ENCODE data around the gene BAIAP2L2. TPM values are rescaled to one million over a fixed set of nuclear protein-coding genes. Genes with fewer than 3 reads are reported as not detected.
A peak's percentile ranks its signal among the peaks of the same experiment; 100 is the strongest.

BAIAP2L2 gene
- polyA plus RNA-seq, 2 donors = 2.6 to 34.5 TPM

GRCh38 chr22:38097557-38098409 lies 12.7 kb downstream of the BAIAP2L2 start:
- Histone ChIP-seq H3K27ac (ENCODE audit: low read depth in 2 of 2, low read length in 1 of 2) (no peak overlapping the region), H3K4me3 (ENCODE audit: low read depth in 1 of 2, low read length in 2 of 2) (no peak overlapping the region), H3K4me1 (ENCODE audit: control insufficient read depth in 2 of 2, insufficient read depth in 2 of 2, low read length in 1 of 2) (no peaks in the 10 kb centered on the region), H3K27me3 (ENCODE audit: control insufficient read depth in 1 of 2, insufficient read depth in 2 of 2, low read length in 2 of 2) (no peaks in the 10 kb centered on the region), H3K9me3 (ENCODE audit: control insufficient read depth in 2 of 2, insufficient read depth in 1 of 2, low read depth in 1 of 2, low read length in 1 of 2) (no peaks in the 10 kb centered on the region), H3K36me3 (ENCODE audit: control insufficient read depth in 2 of 2, insufficient read depth in 2 of 2, low read length in 1 of 2) (no peaks in the 10 kb centered on the region)
- 59 to 65% methylated on average over 28 to 30 of the region's 32 CpGs for WGBS, 2 donors

- Histone ChIP-seq H3K4me1 (ENCODE audit: control insufficient read depth in 2 of 2, insufficient read depth in 2 of 2, low read length in 1 of 2) (no peaks in the 10 kb centered on the region), H3K27ac (ENCODE audit: low read depth in 2 of 2, low read length in 1 of 2) (no peak overlapping the region), H3K27me3 (ENCODE audit: control insufficient read depth in 1 of 2, insufficient read depth in 2 of 2, low read length in 2 of 2) (no peaks in the 10 kb centered on the region), H3K4me3 (ENCODE audit: low read depth in 1 of 2, low read length in 2 of 2) (no peak overlapping the region), H3K9me3 (ENCODE audit: control insufficient read depth in 2 of 2, insufficient read depth in 1 of 2, low read depth in 1 of 2, low read length in 1 of 2) (no peaks in the 10 kb centered on the region), H3K36me3 (ENCODE audit: control insufficient read depth in 2 of 2, insufficient read depth in 2 of 2, low read length in 1 of 2) (no peaks in the 10 kb centered on the region)
- 90 to 96% methylated on average over 12 to 15 of the region's 15 CpGs for WGBS, 2 donors
These were observed 13.4 kb downstream of the BAIAP2L2 start for GRCh38 chr22:38097058-38097457.

GRCh38 chr22:38089474-38089851 lies 21.0 kb downstream of the BAIAP2L2 start:
- Histone ChIP-seq H3K4me3 (ENCODE audit: low read depth in 1 of 2, low read length in 2 of 2) (peak overlapping the region; percentile 8 to 40), H3K36me3 (ENCODE audit: control insufficient read depth in 2 of 2, insufficient read depth in 2 of 2, low read length in 1 of 2) (peaks cover 0 to 3% of the 10 kb centered on the region in 2 donors), H3K9me3 (ENCODE audit: control insufficient read depth in 2 of 2, insufficient read depth in 1 of 2, low read depth in 1 of 2, low read length in 1 of 2) (no peaks in the 10 kb centered on the region), H3K4me1 (ENCODE audit: control insufficient read depth in 2 of 2, insufficient read depth in 2 of 2, low read length in 1 of 2) (peaks cover 3 to 10% of the 10 kb centered on the region in 2 donors), H3K27me3 (ENCODE audit: control insufficient read depth in 1 of 2, insufficient read depth in 2 of 2, low read length in 2 of 2) (no peaks in the 10 kb centered on the region), H3K27ac (ENCODE audit: low read depth in 2 of 2, low read length in 1 of 2) (no peak overlapping the region)
- WGBS, 2 donors = 21 to 36% methylated on average over 33 to 34 of the region's 34 CpGs

- peaks cover 3 to 10% of the 10 kb centered on the region in 2 donors for H3K4me1 ChIP-seq (ENCODE audit: control insufficient read depth in 2 of 2, insufficient read depth in 2 of 2, low read length in 1 of 2)
- peaks cover 0 to 3% of the 10 kb centered on the region in 2 donors for H3K36me3 ChIP-seq (ENCODE audit: control insufficient read depth in 2 of 2, insufficient read depth in 2 of 2, low read length in 1 of 2)
- H3K27ac ChIP-seq (ENCODE audit: low read depth in 2 of 2, low read length in 1 of 2) = no peak overlapping the region
- 17 to 25% methylated on average over 59 to 85 of the region's 85 CpGs for WGBS, 2 donors
- H3K4me3 ChIP-seq (ENCODE audit: low read depth in 1 of 2, low read length in 2 of 2) = peak overlapping the region; percentile 40
- H3K27me3 ChIP-seq (ENCODE audit: control insufficient read depth in 1 of 2, insufficient read depth in 2 of 2, low read length in 2 of 2) = no peaks in the 10 kb centered on the region
- H3K9me3 ChIP-seq (ENCODE audit: control insufficient read depth in 2 of 2, insufficient read depth in 1 of 2, low read depth in 1 of 2, low read length in 1 of 2) = no peaks in the 10 kb centered on the region
These were observed 21.6 kb downstream of the BAIAP2L2 start for GRCh38 chr22:38088629-38089473.

GRCh38 chr22:38087855-38088254 lies 22.6 kb downstream of the BAIAP2L2 start:
- peaks cover 3 to 10% of the 10 kb centered on the region in 2 donors for H3K4me1 ChIP-seq (ENCODE audit: control insufficient read depth in 2 of 2, insufficient read depth in 2 of 2, low read length in 1 of 2)
- 92 to 93% methylated on average over 12 of the region's 12 CpGs for WGBS, 2 donors
- peak overlapping the region in 1 of 2 donors; percentile 40 for H3K4me3 ChIP-seq (ENCODE audit: low read depth in 1 of 2, low read length in 2 of 2)
- no peak overlapping the region for H3K27ac ChIP-seq (ENCODE audit: low read depth in 2 of 2, low read length in 1 of 2)
- H3K9me3 ChIP-seq (ENCODE audit: control insufficient read depth in 2 of 2, insufficient read depth in 1 of 2, low read depth in 1 of 2, low read length in 1 of 2) = peaks cover 0 to 2% of the 10 kb centered on the region in 2 donors
- H3K27me3 ChIP-seq (ENCODE audit: control insufficient read depth in 1 of 2, insufficient read depth in 2 of 2, low read length in 2 of 2) = no peaks in the 10 kb centered on the region
- peaks cover 0 to 3% of the 10 kb centered on the region in 2 donors for H3K36me3 ChIP-seq (ENCODE audit: control insufficient read depth in 2 of 2, insufficient read depth in 2 of 2, low read length in 1 of 2)

GRCh38 chr22:38086942-38087341 lies 23.5 kb downstream of the BAIAP2L2 start:
- no peaks in the 10 kb centered on the region for H3K27me3 ChIP-seq (ENCODE audit: control insufficient read depth in 1 of 2, insufficient read depth in 2 of 2, low read length in 2 of 2)
- peaks cover 0 to 2% of the 10 kb centered on the region in 2 donors for H3K9me3 ChIP-seq (ENCODE audit: control insufficient read depth in 2 of 2, insufficient read depth in 1 of 2, low read depth in 1 of 2, low read length in 1 of 2)
- H3K4me1 ChIP-seq (ENCODE audit: control insufficient read depth in 2 of 2, insufficient read depth in 2 of 2, low read length in 1 of 2) = peaks cover 7 to 11% of the 10 kb centered on the region in 2 donors
- H3K27ac ChIP-seq (ENCODE audit: low read depth in 2 of 2, low read length in 1 of 2) = no peak overlapping the region
- H3K4me3 ChIP-seq (ENCODE audit: low read depth in 1 of 2, low read length in 2 of 2) = peak overlapping the region in 1 of 2 donors; percentile 40
- 75 to 82% methylated on average over 13 of the region's 13 CpGs for WGBS, 2 donors
- peaks cover 0 to 3% of the 10 kb centered on the region in 2 donors for H3K36me3 ChIP-seq (ENCODE audit: control insufficient read depth in 2 of 2, insufficient read depth in 2 of 2, low read length in 1 of 2)

GRCh38 chr22:38086001-38086845 lies 24.3 kb downstream of the BAIAP2L2 start:
- peaks cover 0 to 4% of the 10 kb centered on the region in 2 donors for H3K27me3 ChIP-seq (ENCODE audit: control insufficient read depth in 1 of 2, insufficient read depth in 2 of 2, low read length in 2 of 2)
- 72 to 87% methylated on average over 24 of the region's 25 CpGs for WGBS, 2 donors
- peaks cover 10 to 16% of the 10 kb centered on the region in 2 donors for H3K4me1 ChIP-seq (ENCODE audit: control insufficient read depth in 2 of 2, insufficient read depth in 2 of 2, low read length in 1 of 2)
- H3K4me3 ChIP-seq (ENCODE audit: low read depth in 1 of 2, low read length in 2 of 2) = no peak overlapping the region
- peaks cover 0 to 2% of the 10 kb centered on the region in 2 donors for H3K9me3 ChIP-seq (ENCODE audit: control insufficient read depth in 2 of 2, insufficient read depth in 1 of 2, low read depth in 1 of 2, low read length in 1 of 2)
- no peak overlapping the region for H3K27ac ChIP-seq (ENCODE audit: low read depth in 2 of 2, low read length in 1 of 2)
- H3K36me3 ChIP-seq (ENCODE audit: control insufficient read depth in 2 of 2, insufficient read depth in 2 of 2, low read length in 1 of 2) = peaks cover 0 to 3% of the 10 kb centered on the region in 2 donors

GRCh38 chr22:38085501-38085900 lies 25.0 kb downstream of the BAIAP2L2 start:
- Histone ChIP-seq H3K27me3 (ENCODE audit: control insufficient read depth in 1 of 2, insufficient read depth in 2 of 2, low read length in 2 of 2) (peaks cover 0 to 4% of the 10 kb centered on the region in 2 donors), H3K36me3 (ENCODE audit: control insufficient read depth in 2 of 2, insufficient read depth in 2 of 2, low read length in 1 of 2) (peaks cover 0 to 3% of the 10 kb centered on the region in 2 donors), H3K4me1 (ENCODE audit: control insufficient read depth in 2 of 2, insufficient read depth in 2 of 2, low read length in 1 of 2) (peaks cover 15 to 22% of the 10 kb centered on the region in 2 donors), H3K4me3 (ENCODE audit: low read depth in 1 of 2, low read length in 2 of 2) (no peak overlapping the region), H3K9me3 (ENCODE audit: control insufficient read depth in 2 of 2, insufficient read depth in 1 of 2, low read depth in 1 of 2, low read length in 1 of 2) (peaks cover 0 to 2% of the 10 kb centered on the region in 2 donors), H3K27ac (ENCODE audit: low read depth in 2 of 2, low read length in 1 of 2) (no peak overlapping the region)
- 68 to 76% methylated on average over 5 of the region's 5 CpGs for WGBS, 2 donors

GRCh38 chr22:38085056-38085455 lies 25.4 kb downstream of the BAIAP2L2 start:
- no peak overlapping the region for H3K4me3 ChIP-seq (ENCODE audit: low read depth in 1 of 2, low read length in 2 of 2)
- no peak overlapping the region for H3K27ac ChIP-seq (ENCODE audit: low read depth in 2 of 2, low read length in 1 of 2)
- H3K27me3 ChIP-seq (ENCODE audit: control insufficient read depth in 1 of 2, insufficient read depth in 2 of 2, low read length in 2 of 2) = peaks cover 0 to 4% of the 10 kb centered on the region in 2 donors
- H3K9me3 ChIP-seq (ENCODE audit: control insufficient read depth in 2 of 2, insufficient read depth in 1 of 2, low read depth in 1 of 2, low read length in 1 of 2) = peaks cover 0 to 2% of the 10 kb centered on the region in 2 donors
- H3K4me1 ChIP-seq (ENCODE audit: control insufficient read depth in 2 of 2, insufficient read depth in 2 of 2, low read length in 1 of 2) = peaks cover 15 to 22% of the 10 kb centered on the region in 2 donors
- H3K36me3 ChIP-seq (ENCODE audit: control insufficient read depth in 2 of 2, insufficient read depth in 2 of 2, low read length in 1 of 2) = peaks cover 0 to 3% of the 10 kb centered on the region in 2 donors
- 92 to 93% methylated on average over 12 of the region's 12 CpGs for WGBS, 2 donors
